Fibroblast of peridontal ligament (primary cell): ENCODE results near the gene OSCP1.

Experiments
- DNase-seq: peaks from one replicate; pipeline ENCODE4 v3.0.0-alpha.2; 2010; ENCODE audit errors: extremely low read depth

OSCP1 gene

DNA sequence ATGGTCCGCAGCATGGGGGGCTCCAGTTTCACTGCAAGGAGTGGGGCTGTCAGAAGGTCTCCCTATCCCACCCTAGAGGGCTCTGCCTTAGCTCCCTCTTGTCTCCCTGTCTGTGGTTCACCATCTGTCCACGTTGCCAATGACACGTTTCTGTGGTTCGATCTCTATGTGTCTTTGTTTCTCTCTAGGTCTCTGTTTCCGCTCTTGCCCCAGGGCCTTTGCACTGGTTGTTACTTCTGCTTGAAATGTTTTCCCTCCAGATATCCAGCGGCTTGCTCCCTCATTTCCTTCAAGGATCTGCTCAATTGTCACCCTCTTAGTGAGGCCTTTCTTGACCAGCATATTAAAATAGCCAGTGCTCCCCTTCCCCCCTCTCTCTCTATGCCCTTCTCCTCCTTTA is 22.4 kb upstream of the OSCP1 start:
- DNase-seq: no peak

DNA sequence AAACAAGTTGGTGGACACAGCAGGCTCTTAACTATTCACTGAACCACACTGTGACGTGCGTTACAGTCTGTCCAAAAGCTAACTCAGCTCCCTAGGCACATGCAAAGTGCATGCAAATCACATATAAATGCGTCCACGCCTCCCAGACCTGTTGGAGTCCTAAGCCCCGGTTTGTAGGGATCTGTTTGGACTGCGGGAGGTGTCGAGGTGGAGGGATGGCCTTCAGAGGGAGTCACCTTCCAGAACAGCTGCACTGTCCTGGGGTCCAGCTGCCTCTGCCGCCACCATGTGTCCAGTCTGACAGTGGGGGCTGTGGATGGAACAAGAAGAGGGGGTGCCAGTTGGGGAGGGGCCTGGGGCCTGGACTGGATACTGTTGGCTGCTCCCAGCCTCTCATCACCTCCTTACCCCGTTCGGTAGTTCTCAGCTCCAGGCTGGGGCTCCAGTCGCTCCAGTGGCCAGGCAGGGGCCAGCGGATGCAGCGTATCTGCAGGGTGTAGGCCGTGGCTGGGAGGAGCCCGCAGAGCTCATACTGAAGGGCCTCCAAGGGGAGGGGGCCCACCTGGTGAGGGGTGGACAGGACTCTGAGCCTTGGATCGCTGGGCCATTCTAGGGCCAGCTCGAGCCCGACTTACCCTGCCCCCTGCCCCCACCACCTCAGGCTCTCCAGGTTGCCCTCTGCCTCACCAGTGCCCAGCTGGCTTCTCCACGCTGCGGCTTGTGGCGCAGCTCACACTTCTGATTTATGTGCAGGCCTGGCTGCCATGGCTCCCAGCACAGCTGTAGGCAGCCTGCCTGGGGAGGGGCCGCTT is 21.8 kb upstream of the OSCP1 start:
- DNase-seq: no peak

DNA sequence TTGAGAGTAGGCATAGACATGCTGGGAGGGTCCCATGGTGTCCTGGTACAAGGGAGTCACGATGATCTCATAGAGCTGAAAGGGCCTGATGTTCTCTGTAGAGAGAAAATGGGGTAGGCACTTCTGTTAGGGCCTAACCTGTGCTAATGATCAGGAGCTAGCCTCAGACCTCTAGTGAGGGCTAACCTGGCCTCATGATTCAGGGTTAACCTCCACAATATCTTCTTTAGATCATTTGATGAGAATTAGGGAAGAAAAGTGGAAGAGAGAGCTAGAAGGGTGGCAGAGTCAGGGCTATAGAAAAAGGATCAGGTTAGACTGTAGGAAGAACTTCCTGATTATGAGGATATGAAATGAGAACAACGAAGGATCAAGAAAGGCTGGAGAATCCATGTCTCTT is 18.9 kb upstream of the OSCP1 start:
- no peak for DNase-seq

DNA sequence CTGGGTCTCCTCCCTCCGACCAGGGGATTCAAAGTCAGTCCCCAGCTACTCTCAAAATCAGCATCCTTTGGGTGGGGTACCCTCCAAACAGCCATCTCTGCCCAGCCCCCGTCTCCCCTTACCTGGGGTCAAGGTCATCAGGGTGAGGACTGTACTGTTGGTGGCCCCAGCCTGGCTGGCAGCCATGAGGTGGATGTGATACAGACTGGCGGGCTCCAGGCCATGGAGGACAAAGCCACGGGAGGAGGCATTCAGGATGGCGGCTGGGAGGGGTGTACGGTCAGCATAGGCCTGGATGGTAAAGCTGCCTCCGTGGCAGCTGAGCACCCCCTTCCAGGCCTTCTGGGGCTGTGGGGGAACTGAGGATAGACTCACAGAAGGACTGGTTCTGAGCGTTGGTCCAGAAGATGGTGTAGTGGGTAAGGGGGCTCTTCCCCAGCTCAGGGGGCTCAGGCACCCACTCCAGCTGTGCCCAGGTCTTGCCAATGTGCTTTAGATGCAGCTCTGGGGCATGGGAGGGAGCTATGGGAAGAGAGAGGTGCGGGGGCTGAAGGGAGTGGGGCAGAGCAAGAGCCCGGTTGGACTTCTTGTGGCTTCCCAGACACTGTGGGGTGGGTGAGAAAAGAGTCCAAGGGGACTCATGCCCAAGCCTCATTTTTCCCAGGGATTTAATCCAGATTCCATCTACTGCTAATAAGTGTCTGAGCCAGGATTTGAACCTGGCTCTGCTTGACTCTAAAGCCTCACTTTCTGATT is 17.6 kb upstream of the OSCP1 start:
- DNase-seq: no peak

DNA sequence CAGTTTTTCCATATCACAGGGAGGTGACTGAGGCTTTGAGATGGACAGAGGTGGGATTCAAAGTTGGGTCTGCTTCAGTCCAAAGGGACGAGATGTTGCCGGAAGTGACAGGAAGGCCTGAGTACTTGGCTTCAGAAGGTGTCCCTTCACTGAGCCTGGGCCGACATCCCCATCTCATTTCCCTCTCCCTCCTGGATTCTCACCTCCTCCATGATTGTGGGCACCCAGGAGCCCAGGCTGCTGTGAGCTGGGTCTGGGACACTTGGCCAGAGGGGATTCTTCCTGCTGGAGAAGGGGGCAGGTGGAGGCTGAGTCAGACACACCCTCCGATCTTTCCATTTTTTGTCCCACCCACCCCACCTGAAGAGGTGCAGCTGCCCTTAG is 16.8 kb upstream of the OSCP1 start:
- DNase-seq: no peak

DNA sequence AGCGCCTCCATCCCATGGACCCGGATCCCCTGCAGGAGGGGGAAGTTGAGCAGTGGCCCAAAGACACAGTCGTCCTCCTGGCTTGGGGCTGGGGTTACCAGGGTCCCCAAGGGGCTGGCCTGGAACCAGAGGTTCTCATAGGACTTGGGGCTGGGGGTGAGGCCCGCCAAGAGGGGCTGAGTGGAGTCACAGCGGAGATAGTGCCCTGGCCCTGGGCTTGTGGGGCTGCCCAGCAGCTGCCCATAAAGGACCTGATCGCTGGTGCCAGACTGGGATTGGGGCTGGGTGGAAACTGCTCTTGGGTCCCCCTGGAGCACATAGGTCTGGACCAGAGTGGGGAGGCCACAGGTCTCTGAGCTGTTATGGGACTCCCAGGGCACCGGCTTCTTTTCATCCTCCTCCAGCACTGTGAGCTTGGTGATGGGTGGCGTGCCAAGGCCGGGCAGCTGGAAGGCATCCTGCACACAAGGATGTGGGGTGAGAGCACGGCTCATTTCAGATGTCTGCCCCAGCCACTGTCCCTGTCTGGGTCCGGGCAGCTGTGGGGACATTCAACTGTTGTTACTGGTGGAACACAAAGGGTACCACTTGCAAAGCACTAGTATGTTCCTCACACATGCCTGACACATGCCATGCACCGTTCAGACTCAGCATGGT is 16.2 kb upstream of the OSCP1 start:
- no peak for DNase-seq

DNA sequence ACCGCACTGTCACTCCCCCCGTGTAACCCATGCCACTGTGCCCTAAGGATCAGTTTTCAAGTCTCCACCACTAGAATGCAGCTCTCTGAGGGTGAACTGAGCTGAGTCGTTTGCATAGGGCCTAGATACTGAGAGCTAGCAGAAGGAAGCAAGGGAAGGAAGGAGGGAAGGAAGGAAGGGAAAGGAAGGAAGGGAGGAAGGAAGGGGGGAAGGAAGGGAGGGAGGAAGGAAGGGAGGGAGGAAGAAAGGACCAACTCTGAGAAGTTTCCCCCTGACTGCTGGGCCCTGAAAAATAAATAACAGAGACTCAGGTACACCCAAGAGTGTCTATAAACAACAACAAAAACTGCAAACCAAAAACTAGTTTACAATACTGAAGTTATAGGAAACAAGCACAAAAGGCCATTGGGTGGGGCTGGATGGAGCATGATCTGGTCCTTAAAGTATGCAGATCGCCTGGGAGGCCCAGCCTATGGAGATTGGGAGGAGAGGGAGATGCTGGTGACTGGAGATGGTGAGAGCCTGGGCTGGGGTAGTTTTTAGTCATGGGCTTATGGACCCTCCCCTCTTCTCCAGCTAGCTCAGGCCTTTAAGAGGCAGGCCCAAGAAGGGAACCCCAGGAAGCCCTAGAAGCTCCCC is 15.6 kb upstream of the OSCP1 start:
- DNase-seq: peak; percentile 38

DNA sequence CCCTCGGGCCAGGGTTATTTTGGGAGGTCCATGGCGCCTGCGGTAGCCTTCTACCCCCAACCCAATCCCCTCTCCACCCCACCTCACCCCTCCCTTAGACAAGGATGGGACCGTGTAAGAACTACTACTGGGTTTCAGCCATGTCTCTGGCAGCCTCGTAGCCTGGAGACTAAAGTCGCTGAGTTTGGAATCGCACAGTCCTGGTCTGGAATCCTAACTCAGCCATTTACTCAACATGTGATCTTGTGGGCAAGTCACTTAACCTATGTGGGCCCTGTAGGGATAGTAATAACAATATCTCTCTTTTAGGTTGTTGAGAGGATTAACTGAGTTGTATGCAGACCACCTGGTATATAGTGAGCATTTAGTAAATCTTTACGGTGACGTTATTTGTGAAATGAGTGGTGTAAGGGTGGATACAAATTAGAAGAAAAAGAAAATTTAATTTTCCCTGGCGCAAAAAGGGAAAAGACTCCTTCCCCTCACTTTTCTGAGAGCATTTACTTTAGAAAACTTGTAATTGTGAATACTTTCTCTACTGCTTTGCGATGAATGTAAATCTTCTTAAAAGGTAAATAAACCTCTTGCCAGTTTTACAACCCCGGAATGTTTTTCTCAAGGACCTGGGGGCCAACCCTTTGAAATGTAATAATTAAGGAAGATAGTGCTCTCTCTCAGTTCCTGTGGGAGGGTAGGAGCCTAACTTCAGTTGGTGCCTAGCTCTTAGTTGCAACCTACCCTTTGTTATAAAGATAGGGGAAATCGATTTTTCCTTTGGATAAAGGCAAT is 14.5 kb upstream of the OSCP1 start:
- no peak for DNase-seq

DNA sequence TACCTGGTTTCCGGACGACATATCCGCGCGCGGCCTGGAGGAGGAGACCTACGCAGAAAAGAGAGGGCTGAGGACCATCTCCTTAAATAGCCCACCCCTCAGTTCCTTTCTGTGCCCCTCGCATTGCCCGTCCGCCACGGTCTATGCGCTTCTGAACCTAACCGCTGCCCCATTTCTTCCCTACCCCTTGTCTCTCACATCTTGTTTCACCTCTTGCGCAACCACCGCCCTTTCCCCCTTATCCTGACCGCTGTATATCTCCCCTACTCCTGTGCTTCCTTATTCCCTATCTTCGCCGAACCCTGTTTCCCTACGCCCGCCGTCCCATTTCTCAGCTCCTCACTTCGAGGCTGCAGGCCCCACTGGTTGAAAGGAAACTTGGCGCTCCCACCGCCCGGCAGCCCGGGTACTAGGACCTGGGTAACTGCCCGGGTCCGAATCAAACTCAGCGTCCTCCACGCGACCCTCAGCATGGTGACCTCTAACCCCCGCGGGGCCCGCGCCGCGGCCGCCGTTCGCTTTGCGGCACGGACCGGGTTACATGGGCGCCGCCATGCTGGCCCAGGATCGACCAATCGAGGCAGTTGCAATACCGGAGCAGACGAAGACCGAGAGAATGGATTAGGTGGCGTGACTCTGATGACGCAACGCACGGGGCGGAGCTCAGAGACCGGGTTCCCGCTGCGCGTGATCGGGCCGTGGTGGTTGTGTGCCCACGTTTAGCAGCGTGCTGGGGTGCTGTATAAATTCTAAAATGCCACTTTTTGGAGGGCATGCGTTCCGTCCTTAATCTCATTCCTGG is 13.8 kb upstream of the OSCP1 start, which contains the start of gene MRPS15:
Gene MRPS15 (minus strand): TSS at position 582 of the 802 bp plus-strand sequence. CDS start 109 bp downstream, at position 473.
- peak; percentile 96 for DNase-seq

DNA sequence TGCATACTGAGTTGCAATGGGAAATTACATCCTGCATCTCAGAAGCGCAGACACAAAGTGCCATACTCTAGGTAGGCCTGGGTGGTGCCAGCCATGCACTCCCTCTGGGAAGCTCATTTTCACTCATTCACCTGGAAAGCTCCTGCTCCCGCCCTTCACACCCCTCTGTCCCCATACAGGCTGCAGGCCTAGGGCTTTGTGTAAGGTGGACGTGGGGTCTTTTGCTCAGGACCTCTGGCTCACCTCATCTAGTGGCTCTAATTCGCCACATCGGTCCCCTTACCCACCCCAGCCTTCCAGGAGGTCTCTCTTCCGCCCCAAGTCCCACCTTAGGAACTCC is 13.2 kb upstream of the OSCP1 start:
- DNase-seq: no peak

DNA sequence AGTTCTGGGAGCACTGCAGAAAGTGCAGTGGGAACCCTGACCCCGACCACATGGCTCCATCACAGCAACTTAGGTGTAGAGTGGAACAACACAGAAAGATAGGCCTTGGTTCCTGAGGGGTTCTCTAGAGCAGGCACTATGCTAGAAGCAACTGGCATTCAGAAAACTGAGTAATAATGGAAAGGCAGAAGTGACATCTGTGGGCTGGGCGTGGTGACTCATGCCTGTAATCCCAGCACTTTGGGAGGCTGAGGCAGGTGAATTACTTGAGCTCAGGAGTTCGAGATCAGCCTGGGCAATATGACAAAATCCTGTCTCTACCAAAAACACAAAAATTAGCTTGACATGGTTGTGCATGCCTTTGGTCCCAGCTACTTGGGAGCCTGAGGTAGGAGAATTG is 8.7 kb upstream of the OSCP1 start:
- no peak for DNase-seq

DNA sequence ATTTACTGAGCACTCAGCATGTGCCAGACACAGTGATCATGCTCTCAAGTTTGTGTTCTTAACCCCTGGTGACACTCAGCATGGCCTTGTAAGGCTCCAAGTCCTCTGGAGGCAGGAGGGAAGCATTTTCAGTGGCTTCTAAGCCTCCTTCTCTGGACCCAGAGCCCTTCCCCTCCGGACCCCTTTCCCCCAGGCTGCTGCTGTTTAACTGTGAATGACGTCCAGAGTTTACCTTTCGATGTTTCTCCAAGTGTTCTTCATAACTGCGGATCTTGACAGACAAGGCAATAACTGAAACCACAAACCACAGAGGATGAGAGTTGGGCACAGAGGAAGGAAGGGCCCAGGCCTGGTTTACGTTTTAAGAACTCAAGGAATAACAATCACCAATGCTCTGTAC is 7.4 kb upstream of the OSCP1 start:
- no peak for DNase-seq

DNA sequence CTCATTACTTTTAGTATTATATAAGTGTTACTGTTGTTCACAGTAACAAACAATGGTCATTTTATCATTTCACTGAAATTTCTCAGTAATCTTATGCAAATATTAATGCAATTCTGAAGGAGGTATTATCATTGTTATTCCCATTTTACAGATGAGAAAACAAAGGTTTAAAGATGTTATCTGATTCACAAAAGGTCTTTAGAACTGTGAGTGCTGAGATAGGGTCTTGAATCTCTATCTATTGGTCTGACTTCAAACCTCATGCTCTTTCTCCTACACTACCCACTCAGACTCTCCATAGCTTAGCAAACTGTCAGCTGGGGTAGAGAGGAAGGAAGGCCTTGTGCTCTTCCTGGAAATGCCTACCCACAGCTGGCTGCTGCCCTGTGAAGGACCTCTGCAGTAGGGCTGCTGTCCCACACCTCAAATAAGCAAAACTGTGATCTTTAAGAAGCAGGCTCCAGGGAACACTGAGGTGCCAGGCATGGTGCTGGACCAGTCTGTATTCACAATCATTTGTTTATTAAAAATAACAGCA is 6.2 kb upstream of the OSCP1 start:
- no peak for DNase-seq

DNA sequence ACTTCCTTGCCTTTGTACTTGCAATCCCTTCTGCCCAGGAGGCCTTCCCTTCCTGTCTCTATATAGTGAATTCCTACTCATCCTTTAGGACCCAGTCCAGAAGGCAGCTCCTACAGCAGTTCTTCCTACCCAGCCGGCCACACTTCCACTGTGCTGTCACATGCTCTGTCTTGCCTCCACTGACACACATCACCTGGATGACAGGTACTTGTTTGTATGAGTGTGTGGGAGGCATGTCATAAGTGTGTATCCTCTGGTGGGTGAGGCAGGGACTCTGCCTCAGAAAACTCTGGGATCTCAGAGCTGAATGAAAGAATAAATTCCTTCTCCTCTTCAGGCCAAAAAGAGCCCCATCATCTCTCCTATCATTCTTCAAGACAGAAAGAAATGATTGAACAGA is 5.1 kb upstream of the OSCP1 start:
- no peak for DNase-seq

DNA sequence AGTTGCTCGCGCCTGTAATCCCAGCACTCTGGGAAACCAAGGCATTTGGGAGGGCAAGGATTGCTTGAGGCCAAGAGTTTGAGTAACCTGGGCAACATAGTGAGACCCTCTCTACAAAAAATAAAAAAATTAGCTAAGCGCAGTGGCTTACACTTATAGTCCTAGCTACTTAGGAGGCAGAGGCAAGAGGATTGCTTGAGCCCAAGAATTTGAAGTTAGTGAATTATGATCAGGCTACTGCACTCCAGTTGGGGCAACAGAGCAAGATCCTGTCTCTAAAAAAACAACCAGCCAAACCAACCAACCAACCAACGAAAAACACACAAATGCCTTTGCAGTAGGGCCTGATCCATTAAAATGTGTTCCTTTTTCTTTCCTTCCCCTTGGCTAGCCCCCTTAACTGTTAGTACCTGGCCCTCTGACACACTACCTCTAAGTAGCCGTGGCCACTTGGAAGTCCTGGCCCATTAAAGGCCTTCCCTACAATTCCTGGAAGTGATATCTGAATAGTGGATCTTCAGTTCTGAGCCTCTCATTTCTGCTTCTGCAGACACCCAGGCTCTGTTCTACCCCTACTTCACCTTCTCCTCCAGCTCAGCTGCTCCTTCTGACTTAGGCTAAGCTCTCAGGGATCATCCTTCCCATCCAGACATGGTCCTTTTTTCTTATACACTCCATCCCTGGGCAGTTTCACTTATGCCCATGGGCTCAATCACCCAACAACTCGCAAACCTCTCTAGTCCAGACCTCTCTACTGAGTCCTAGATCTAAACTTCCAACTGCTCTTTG is 3.5 kb upstream of the OSCP1 start:
- no peak for DNase-seq

DNA sequence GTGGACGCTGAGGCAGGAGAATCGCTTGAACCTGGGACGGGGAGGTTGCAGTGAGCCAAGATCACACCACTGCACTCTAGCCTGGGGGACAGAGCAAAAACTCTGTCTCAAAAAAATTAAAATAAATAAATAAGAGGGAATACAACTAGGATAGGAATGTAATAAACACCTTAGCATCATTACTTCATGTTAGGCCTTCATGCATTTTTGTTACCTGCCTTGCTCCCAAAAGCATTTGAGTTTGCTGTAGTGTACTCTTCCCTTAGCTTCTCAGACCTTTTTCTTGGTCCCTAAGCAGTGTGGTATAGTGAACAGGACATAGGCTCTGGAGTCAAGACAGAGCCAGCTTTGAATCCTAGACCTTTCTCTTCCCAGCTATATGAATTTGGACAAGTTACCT is 2.8 kb upstream of the OSCP1 start:
- DNase-seq: no peak

DNA sequence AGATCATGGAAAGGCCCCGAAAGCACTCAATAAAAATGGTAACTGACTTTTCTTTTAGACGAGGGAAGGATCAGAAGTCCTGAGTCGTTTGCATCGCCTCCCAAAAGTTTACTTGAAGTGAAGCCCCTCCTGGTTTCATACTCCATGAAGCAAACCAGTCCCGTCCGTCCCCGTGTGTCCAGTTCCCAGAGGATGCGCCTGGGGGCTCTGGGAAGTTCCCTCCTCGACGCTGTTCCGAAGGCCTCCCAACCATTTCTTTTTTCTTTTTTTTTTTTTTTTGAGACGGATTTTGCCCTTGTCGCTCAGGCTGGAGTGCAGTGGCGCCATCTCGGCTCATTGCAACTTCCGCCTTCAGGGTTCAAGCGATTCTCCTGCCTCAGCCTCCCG is 661 bp upstream of the OSCP1 start:
- no peak for DNase-seq

DNA sequence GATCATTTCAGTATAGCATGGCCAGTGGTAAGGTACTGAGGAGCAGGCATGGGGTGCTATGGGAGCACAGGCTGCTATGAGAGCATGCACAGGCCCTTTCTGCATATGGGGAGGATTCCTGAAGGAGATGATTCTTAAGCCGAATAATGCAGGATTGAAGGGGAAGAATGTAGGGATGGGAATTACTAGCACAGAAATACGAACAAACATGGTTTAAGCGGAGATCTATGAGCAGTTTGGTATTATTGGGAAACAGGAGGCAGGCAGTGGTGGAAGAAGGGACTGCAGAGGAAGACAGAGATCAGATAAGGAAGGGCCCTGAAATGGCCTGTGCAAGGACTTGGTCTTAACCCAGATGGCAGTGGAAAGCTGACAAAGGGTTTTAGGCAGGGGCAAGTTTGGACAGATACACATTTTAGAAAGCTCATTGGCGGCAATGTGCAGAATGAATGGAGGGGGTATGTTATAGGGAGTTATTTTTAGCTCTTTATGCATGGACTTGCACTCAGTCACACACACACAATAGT is 1.7 kb downstream of the OSCP1 start:
- no peak for DNase-seq

DNA sequence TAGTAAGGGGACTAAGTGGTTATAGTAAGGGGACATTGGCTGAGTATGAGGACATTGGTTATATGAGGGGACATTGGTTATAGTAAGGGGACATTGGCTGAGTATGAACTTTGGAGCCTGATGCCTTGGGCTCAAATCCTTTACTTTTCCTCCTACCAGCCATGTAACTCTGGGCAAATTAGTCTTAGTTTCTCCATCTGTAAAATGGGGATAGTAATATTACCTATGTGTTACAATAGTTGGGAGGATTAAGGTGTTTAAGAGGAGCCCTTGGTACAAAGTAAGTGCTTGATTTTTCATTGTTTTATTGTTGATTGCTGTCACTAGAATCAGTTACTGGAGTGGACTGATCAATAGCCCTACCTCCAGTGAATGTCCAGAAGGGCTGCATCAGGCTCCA is 2.8 kb downstream of the OSCP1 start:
- no peak for DNase-seq
